Astrocyte (in vitro differentiated cells and primary cell): ENCODE results near the gene FCRL2.

Experiments
- EZH2 ChIP-seq: IDR thresholded peaks from 2 replicates; pipeline ENCODE4 v1.6.1; 2012; ENCODE audit warnings: mild to moderate bottlenecking, low read length, inconsistent platforms; ENCODE audit not compliant: insufficient read depth
- TF ChIP-seq, protein P1 (sequence below): IDR thresholded peaks from 2 replicates; pipeline ENCODE4 v1.5.1; 2011; ENCODE audit warnings: low read depth, mild to moderate bottlenecking, inconsistent platforms, low read length, moderate library complexity; ENCODE audit not compliant: insufficient read depth

DNA sequence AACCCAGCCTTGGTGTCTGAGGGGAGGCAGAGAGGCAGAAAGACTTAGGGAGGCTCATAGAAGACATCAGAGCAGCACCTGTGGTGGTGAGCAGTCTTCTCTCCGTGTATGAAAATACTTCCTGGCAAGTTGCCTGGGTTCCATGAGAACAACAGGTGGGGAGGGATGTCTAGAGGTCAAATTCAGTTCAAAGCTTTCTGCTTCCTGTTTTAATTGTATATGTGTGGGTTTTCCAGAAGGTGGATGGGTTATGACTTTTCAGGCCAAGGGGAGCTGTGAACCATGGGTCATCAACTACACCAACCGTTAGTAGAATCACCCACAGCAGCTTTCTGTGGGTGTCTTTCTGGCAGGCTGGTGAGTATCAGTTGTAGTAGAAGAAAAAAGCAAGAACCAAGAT is 4.1 kb upstream of the FCRL2 start:
- TF ChIP-seq, protein P1, sequence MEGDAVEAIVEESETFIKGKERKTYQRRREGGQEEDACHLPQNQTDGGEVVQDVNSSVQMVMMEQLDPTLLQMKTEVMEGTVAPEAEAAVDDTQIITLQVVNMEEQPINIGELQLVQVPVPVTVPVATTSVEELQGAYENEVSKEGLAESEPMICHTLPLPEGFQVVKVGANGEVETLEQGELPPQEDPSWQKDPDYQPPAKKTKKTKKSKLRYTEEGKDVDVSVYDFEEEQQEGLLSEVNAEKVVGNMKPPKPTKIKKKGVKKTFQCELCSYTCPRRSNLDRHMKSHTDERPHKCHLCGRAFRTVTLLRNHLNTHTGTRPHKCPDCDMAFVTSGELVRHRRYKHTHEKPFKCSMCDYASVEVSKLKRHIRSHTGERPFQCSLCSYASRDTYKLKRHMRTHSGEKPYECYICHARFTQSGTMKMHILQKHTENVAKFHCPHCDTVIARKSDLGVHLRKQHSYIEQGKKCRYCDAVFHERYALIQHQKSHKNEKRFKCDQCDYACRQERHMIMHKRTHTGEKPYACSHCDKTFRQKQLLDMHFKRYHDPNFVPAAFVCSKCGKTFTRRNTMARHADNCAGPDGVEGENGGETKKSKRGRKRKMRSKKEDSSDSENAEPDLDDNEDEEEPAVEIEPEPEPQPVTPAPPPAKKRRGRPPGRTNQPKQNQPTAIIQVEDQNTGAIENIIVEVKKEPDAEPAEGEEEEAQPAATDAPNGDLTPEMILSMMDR, result no peak
- no peak for TF ChIP-seq EZH2
